ENCODE data around the gene WSCD2. TPM values are rescaled to one million over a fixed set of nuclear protein-coding genes. Genes with fewer than 3 reads are reported as not detected.

The WSCD2 gene
- total RNA-seq, 1 donor from 2014 or later = 1.4 TPM

- no peaks in the 10 kb centered on the region for H3K9me3 Mint-ChIP-seq (ENCODE audit: unreplicated experiment)
- H3K4me3 Mint-ChIP-seq (ENCODE audit: unreplicated experiment) = no peak overlapping the region
- H3K4me1 Mint-ChIP-seq (ENCODE audit: low read depth, unreplicated experiment) = no peaks in the 10 kb centered on the region
- DNase-seq = no peak
- H3K36me3 Mint-ChIP-seq (ENCODE audit: unreplicated experiment) = peaks cover 5% of the 10 kb centered on the region
- TF ChIP-seq CTCF (IDR thresholded peaks at IDR 0.05; ENCODE audit: partially characterized antibody, unreplicated experiment) = no peak
- H3K27me3 Mint-ChIP-seq (ENCODE audit: unreplicated experiment) = peaks cover 4% of the 10 kb centered on the region
- H3K27ac Mint-ChIP-seq (ENCODE audit: unreplicated experiment) = no peak overlapping the region
These were observed 38.8 kb upstream of the WSCD2 start for GRCh38 chr12:108090107-108090899.

DNA sequence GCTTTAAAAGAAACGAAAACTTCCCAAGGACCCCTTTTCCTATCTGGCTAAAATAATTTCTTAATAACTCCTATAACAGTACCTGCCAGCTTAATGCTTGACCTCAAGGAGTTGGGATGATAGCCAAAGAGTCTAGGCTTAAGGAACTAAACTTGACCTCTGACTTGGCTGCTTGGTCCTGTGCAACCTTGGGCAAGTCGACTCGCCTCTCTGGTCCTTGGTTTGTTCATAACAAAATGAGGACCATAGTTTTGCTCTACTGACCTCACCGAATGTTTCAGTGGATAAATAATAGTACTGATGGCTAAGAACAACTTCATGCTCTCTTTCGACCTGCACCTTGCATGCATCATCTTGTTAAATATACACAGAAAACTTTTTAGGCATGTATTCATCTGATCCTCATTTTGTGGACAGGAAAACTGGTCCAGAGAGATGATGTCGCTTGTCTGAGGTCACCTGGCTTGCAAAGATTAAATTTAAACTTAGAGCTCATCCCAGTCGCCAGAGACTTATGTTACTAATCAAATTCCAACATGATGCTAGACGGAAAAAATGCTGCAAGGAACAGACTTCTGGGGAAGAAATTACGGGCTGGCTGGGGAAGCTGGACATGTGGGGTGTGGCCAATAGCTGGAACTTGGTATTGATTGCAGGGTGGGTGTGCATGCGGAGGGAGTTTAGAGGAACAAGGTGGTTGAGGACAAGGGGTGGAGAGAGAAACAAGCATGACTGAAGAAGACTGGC, 38.0 kb upstream of the WSCD2 start:
- Mint-ChIP-seq H3K36me3 (ENCODE audit: unreplicated experiment) (peaks cover 5% of the 10 kb centered on the region), H3K9me3 (ENCODE audit: unreplicated experiment) (no peaks in the 10 kb centered on the region), H3K27ac (ENCODE audit: unreplicated experiment) (no peak overlapping the region)

DNA sequence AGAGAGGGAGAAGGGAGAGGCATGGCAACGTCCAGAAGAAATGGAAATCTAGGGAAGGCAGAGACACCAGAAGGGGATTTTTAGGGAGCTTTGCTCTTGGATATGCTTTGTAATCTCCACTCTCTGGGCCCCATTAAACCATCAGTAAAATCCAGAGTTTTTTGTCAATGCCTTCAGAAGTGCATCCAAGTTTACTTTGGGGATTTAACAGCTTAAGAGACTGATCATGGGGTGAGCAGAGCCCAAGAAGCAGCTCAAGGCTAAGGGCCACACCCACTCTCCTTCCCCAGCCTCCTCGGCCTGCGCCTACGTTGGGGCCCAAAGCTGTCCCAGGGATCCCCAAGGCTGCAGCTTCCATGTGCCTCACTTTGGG, 37.4 kb upstream of the WSCD2 start:
- H3K4me1 Mint-ChIP-seq (ENCODE audit: low read depth, unreplicated experiment) = no peaks in the 10 kb centered on the region
- H3K27me3 Mint-ChIP-seq (ENCODE audit: unreplicated experiment) = peaks cover 4% of the 10 kb centered on the region
- no peak overlapping the region for H3K27ac Mint-ChIP-seq (ENCODE audit: unreplicated experiment)
- H3K9me3 Mint-ChIP-seq (ENCODE audit: unreplicated experiment) = no peaks in the 10 kb centered on the region
- TF ChIP-seq CTCF (IDR thresholded peaks at IDR 0.05; ENCODE audit: partially characterized antibody, unreplicated experiment) = no peak
- peaks cover 5% of the 10 kb centered on the region for H3K36me3 Mint-ChIP-seq (ENCODE audit: unreplicated experiment)
- no peak for DNase-seq
- no peak overlapping the region for H3K4me3 Mint-ChIP-seq (ENCODE audit: unreplicated experiment)

More for the DNA sequence above, 38.0 kb upstream of the WSCD2 start:
- no peak overlapping the region for H3K4me3 Mint-ChIP-seq (ENCODE audit: unreplicated experiment)
- no peak for TF ChIP-seq CTCF (IDR thresholded peaks at IDR 0.05; ENCODE audit: partially characterized antibody, unreplicated experiment)
- no peaks in the 10 kb centered on the region for H3K4me1 Mint-ChIP-seq (ENCODE audit: low read depth, unreplicated experiment)
- peaks cover 4% of the 10 kb centered on the region for H3K27me3 Mint-ChIP-seq (ENCODE audit: unreplicated experiment)
- no peak for DNase-seq

GRCh38 chr12:108093209-108093608, 35.9 kb upstream of the WSCD2 start:
- Mint-ChIP-seq H3K36me3 (ENCODE audit: unreplicated experiment) (peaks cover 1% of the 10 kb centered on the region), H3K9me3 (ENCODE audit: unreplicated experiment) (no peaks in the 10 kb centered on the region), H3K27ac (ENCODE audit: unreplicated experiment) (no peak overlapping the region), H3K27me3 (ENCODE audit: unreplicated experiment) (peaks cover 4% of the 10 kb centered on the region), H3K4me1 (ENCODE audit: low read depth, unreplicated experiment) (no peaks in the 10 kb centered on the region), H3K4me3 (ENCODE audit: unreplicated experiment) (no peak overlapping the region)
- no peak for DNase-seq
- TF ChIP-seq CTCF (IDR thresholded peaks at IDR 0.05; ENCODE audit: partially characterized antibody, unreplicated experiment) = no peak
